SK-N-SH (cell line): ENCODE results near the gene MYRF. TPM values are rescaled to one million over a fixed set of nuclear protein-coding genes. Genes with fewer than 3 reads are reported as not detected.

Experiments
- CTCF ChIA-PET: fragments of 300-600, 350-600 bp; formaldehyde crosslinking; extraction: SDS; loops from one replicate; lab custom pipeline; 2021; lab: Yijun Ruan, JAX
- POLR2A ChIA-PET: fragments of 350-600 bp; sonication (Branson Sonifier 250); formaldehyde crosslinking; extraction: SDS; loops from one replicate; lab custom pipeline; 2020; ENCODE audit warnings: antibody characterized with exemption, inconsistent platforms; lab: Yijun Ruan, JAX
- DNase-seq: peaks from one replicate; pipeline ENCODE4 v3.0.0; 2012
- H2AFZ ChIP-seq: fragments of 200-600 bp; sonication (generic); 2 replicates; pipeline ENCODE4 v1.8.1; 2016; ENCODE audit warnings: antibody characterized with exemption, mild to moderate bottlenecking, low read depth
- H3F3A ChIP-seq: fragments of 200-600 bp; sonication (generic); replicated peaks from 2 replicates; pipeline ENCODE3; 2016; ENCODE audit warnings: antibody characterized with exemption, mild to moderate bottlenecking; ENCODE audit not compliant: insufficient read depth
- H3K27ac ChIP-seq, 2 experiments: fragments of 200-500 bp in 1 of 2; fragments of 200-600 bp in 1 of 2; sonication (Bioruptor generic) in 1 of 2; sonication (generic), shearing (Covaris generic) in 1 of 2; 2 replicates each; pipeline versions ENCODE4 v1.5.1 to v1.6.1; 2014 to 2016; ENCODE audit warnings: low read depth in 2 of 2, inconsistent platforms in 1 of 2, low read length in 1 of 2, mild to moderate bottlenecking in 1 of 2, mixed read lengths in 1 of 2
- H3K27me3 ChIP-seq: fragments of 200-600 bp; sonication (generic), shearing (Covaris generic); 2 replicates; pipeline ENCODE4 v1.6.1; 2016; ENCODE audit warnings: mixed run types; ENCODE audit not compliant: insufficient read depth
- H3K36me3 ChIP-seq, 2 experiments: fragments of 200-500 bp in 1 of 2; fragments of 200-600 bp in 1 of 2; sonication (Bioruptor generic) in 1 of 2; sonication (generic) in 1 of 2; replicated peaks in 1 of 2; 2 replicates each; pipeline versions ENCODE3 to v1.5.1; 2014 to 2016; ENCODE audit warnings: low read length in 1 of 2, mild to moderate bottlenecking in 1 of 2; ENCODE audit not compliant: insufficient read depth in 2 of 2, control insufficient read depth in 1 of 2
- H3K4me1 ChIP-seq, 2 experiments: fragments of 200-500 bp in 1 of 2; fragments of 200-600 bp in 1 of 2; sonication (Bioruptor generic) in 1 of 2; sonication (generic), shearing (Covaris generic) in 1 of 2; 2 replicates each; pipeline versions ENCODE4 v1.5.1 to v1.6.1; 2014 to 2016; ENCODE audit warnings: low read depth in 1 of 2, low read length in 1 of 2, mixed run types in 1 of 2; ENCODE audit not compliant: insufficient read depth in 2 of 2, control insufficient read depth in 1 of 2
- H3K4me2 ChIP-seq: fragments of 200-600 bp; sonication (generic), shearing (Covaris generic); 2 replicates; pipeline ENCODE4 v1.6.1; 2017; ENCODE audit warnings: mixed run types
- H3K4me3 ChIP-seq, 2 experiments: fragments of 200-500 bp in 1 of 2; fragments of 200-600 bp in 1 of 2; sonication (Bioruptor generic) in 1 of 2; sonication (generic), shearing (Covaris generic) in 1 of 2; 2 replicates each; pipeline versions ENCODE4 v1.5.1 to v1.8.1; 2014 to 2016; ENCODE audit warnings: low read depth in 2 of 2, inconsistent platforms in 1 of 2, low read length in 1 of 2, mild to moderate bottlenecking in 1 of 2, mixed read lengths in 1 of 2, moderate library complexity in 1 of 2
- H3K79me2 ChIP-seq: fragments of 200-600 bp; sonication (generic); 2 replicates; pipeline ENCODE4 v1.8.1; 2017; ENCODE audit warnings: mild to moderate bottlenecking; ENCODE audit not compliant: insufficient read depth
- H3K9ac ChIP-seq: fragments of 200-600 bp; sonication (generic); 2 replicates; pipeline ENCODE4 v1.6.1; 2017; ENCODE audit warnings: mixed run types
- H3K9me2 ChIP-seq: fragments of 200-600 bp; sonication (generic); 2 replicates; pipeline ENCODE4 v1.6.1; 2017; ENCODE audit warnings: mixed run types
- H3K9me3 ChIP-seq: fragments of 200-600 bp; sonication (generic); 2 replicates; pipeline ENCODE4 v1.6.1; 2017; ENCODE audit warnings: mixed run types, mild to moderate bottlenecking, moderate library complexity
- H4K20me1 ChIP-seq: fragments of 200-600 bp; sonication (generic); 2 replicates; pipeline ENCODE4 v1.6.1; 2017; ENCODE audit warnings: mild to moderate bottlenecking, mixed run types; ENCODE audit not compliant: insufficient read depth
- FOXM1 ChIP-seq: IDR thresholded peaks from 2 replicates; pipeline ENCODE4 v1.4.0; 2012; ENCODE audit warnings: low read depth, mild to moderate bottlenecking
- GABPA ChIP-seq: IDR thresholded peaks from 2 replicates; pipeline ENCODE4 v1.4.0; 2012; ENCODE audit warnings: low read depth, mild to moderate bottlenecking
- GATA2 ChIP-seq: sonication (generic); formaldehyde crosslinking; IDR thresholded peaks from 2 replicates; pipeline ENCODE4 v1.5.0; 2020; ENCODE audit warnings: mild to moderate bottlenecking, missing genetic modification reagents
- MAX ChIP-seq: IDR thresholded peaks from 2 replicates; pipeline ENCODE4 v1.4.0; 2012; ENCODE audit warnings: low read depth
- MEF2A ChIP-seq: IDR thresholded peaks from 2 replicates; pipeline ENCODE4 v1.4.0; 2012; ENCODE audit warnings: low read depth, borderline replicate concordance
- NFIC ChIP-seq: IDR thresholded peaks from 2 replicates; pipeline ENCODE4 v1.4.0; 2012; ENCODE audit warnings: borderline replicate concordance
- NRF1 ChIP-seq: IDR thresholded peaks from 2 replicates; pipeline ENCODE4 v1.6.1; 2012; ENCODE audit warnings: low read depth, mild to moderate bottlenecking, low read length
- POLR2AphosphoS5 ChIP-seq: IDR thresholded peaks from 2 replicates; pipeline ENCODE4 v1.6.1; 2012; ENCODE audit warnings: low read depth, low read length
- RAD21 ChIP-seq: IDR thresholded peaks from 2 replicates; pipeline ENCODE4 v1.6.1; 2012; ENCODE audit warnings: mild to moderate bottlenecking, low read length
- RCOR1 ChIP-seq: fragments of 150-350 bp; IDR thresholded peaks from 2 replicates; pipeline ENCODE4 v1.6.1; 2017; ENCODE audit warnings: antibody characterized with exemption, low read length
- REST ChIP-seq: IDR thresholded peaks from 2 replicates; pipeline ENCODE4 v1.6.1; 2012; ENCODE audit warnings: mild to moderate bottlenecking, low read depth, low read length, moderate library complexity
- RXRA ChIP-seq: IDR thresholded peaks from 2 replicates; pipeline ENCODE4 v1.4.0; 2012; ENCODE audit warnings: low read depth, mild to moderate bottlenecking, borderline replicate concordance
- SMC3 ChIP-seq: IDR thresholded peaks from 2 replicates; pipeline ENCODE4 v1.6.1; 2012; ENCODE audit warnings: low read depth, low read length, improper control_type of control experiment
- TEAD4 ChIP-seq: IDR thresholded peaks from 2 replicates; pipeline ENCODE4 v1.4.0; 2012; ENCODE audit warnings: mild to moderate bottlenecking, borderline replicate concordance; ENCODE audit not compliant: insufficient read depth
- USF1 ChIP-seq: IDR thresholded peaks from 2 replicates; pipeline ENCODE4 v1.4.0; 2012; ENCODE audit warnings: low read depth, borderline replicate concordance
- YY1 ChIP-seq: IDR thresholded peaks from 2 replicates; pipeline ENCODE4 v1.4.0; 2012; ENCODE audit warnings: low read depth, mild to moderate bottlenecking
- WGBS: methylation state at CpG from one replicate; pipeline ENCODE4 v1.1.6; 2017; ENCODE audit warnings: low lambda C conversion rate; 5-methylcytosine and 5-hydroxymethylcytosine counted together
- polyA plus RNA-seq, 3 experiments: library from polyadenylated mRNA; depleted of rRNA; stranded (reverse); fragments of >200 nt; gene quantifications; 2 replicates each; pipeline ENCODE4 v1.2.3, GENCODE V29; 2012
- TF ChIP-seq, protein P1 (sequence below): IDR thresholded peaks from 2 replicates; pipeline ENCODE4; 2012
- TF ChIP-seq, protein P2 (sequence below): fragments of 200-600 bp; sonication (generic); IDR thresholded peaks from 2 replicates; pipeline ENCODE4 v1.6.1; 2017; ENCODE audit warnings: antibody characterized with exemption, mild to moderate bottlenecking, moderate library complexity

Gene MYRF
- polyA plus RNA-seq, 1 of the 3 experiments (the other 2 are of a cell fraction): 2.8 TPM

- ChIA-PET CTCF (interaction anchor here (0.7 to 3.3 kb wide), 4 partner anchors 15 to 266 kb away, joined by 3 to 18 read pairs (median 4); no protein-coding TSS in a partner anchor), POLR2A (no interaction called here)
- Histone ChIP-seq H3K9me3 (no peaks in the 10 kb centered on the region), H3K4me2 (no peak overlapping the region), H3F3A (no peaks in the 10 kb centered on the region), H3K4me1 (peaks cover 0 to 18% of the 10 kb centered on the region in 2 experiments; a peak in 1 of 4 replicates), H3K9me2 (no peaks in the 10 kb centered on the region), H3K27me3 (no peaks in the 10 kb centered on the region), H3K36me3 (no peaks in the 10 kb centered on the region), H3K4me3 (no peak overlapping the region), H3K79me2 (no peaks in the 10 kb centered on the region), H3K27ac (no peak overlapping the region; a peak in 1 of 4 replicates), H3K9ac (no peak overlapping the region), H4K20me1 (no peaks in the 10 kb centered on the region), H2AFZ (no peak overlapping the region)
- peak; percentile 53 for DNase-seq
- TF ChIP-seq, protein P1, sequence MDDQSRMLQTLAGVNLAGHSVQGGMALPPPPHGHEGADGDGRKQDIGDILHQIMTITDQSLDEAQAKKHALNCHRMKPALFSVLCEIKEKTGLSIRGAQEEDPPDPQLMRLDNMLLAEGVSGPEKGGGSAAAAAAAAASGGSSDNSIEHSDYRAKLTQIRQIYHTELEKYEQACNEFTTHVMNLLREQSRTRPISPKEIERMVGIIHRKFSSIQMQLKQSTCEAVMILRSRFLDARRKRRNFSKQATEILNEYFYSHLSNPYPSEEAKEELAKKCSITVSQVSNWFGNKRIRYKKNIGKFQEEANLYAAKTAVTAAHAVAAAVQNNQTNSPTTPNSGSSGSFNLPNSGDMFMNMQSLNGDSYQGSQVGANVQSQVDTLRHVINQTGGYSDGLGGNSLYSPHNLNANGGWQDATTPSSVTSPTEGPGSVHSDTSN: no peak
- TF ChIP-seq SMC3 (no peak), FOXM1 (no peak)
- 91% methylated on average over 9 of the region's 12 CpGs for WGBS
These were observed 40.1 kb upstream of the MYRF start for GRCh38 chr11:61712314-61712713.

GRCh38 chr11:61712846-61713245 is 39.6 kb upstream of the MYRF start:
- H3K9me3 ChIP-seq: no peaks in the 10 kb centered on the region
- DNase-seq: no peak
- no peak overlapping the region for H3K4me3 ChIP-seq
- H3K9me2 ChIP-seq: no peaks in the 10 kb centered on the region
- H3K4me1 ChIP-seq: peaks cover 4 to 23% of the 10 kb centered on the region in 2 experiments; a peak in 2 of 4 replicates
- H3K27ac ChIP-seq: no peak overlapping the region
- ChIA-PET POLR2A (no interaction called here), CTCF (interaction anchor here (2.1 to 3.3 kb wide), 2 partner anchors 15 to 21 kb away, joined by 5 to 18 read pairs; no protein-coding TSS in a partner anchor)
- 91% methylated on average over 6 of the region's 6 CpGs for WGBS
- no peaks in the 10 kb centered on the region for H3K36me3 ChIP-seq
- H4K20me1 ChIP-seq: no peaks in the 10 kb centered on the region
- TF ChIP-seq MAX (no peak), RXRA (no peak), RCOR1 (no peak), MEF2A (no peak), FOXM1 (no peak), REST (no peak), RAD21 (no peak), GATA2 (CRISPR knock-in tag) (no peak), USF1 (no peak), GABPA (no peak), YY1 (no peak), NFIC (no peak), TEAD4 (no peak), POLR2AphosphoS5 (no peak), NRF1 (no peak)
- TF ChIP-seq, protein P2, sequence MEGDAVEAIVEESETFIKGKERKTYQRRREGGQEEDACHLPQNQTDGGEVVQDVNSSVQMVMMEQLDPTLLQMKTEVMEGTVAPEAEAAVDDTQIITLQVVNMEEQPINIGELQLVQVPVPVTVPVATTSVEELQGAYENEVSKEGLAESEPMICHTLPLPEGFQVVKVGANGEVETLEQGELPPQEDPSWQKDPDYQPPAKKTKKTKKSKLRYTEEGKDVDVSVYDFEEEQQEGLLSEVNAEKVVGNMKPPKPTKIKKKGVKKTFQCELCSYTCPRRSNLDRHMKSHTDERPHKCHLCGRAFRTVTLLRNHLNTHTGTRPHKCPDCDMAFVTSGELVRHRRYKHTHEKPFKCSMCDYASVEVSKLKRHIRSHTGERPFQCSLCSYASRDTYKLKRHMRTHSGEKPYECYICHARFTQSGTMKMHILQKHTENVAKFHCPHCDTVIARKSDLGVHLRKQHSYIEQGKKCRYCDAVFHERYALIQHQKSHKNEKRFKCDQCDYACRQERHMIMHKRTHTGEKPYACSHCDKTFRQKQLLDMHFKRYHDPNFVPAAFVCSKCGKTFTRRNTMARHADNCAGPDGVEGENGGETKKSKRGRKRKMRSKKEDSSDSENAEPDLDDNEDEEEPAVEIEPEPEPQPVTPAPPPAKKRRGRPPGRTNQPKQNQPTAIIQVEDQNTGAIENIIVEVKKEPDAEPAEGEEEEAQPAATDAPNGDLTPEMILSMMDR: no peak
- no peaks in the 10 kb centered on the region for H3F3A ChIP-seq
- no peaks in the 10 kb centered on the region for H3K27me3 ChIP-seq
- no peak overlapping the region for H2AFZ ChIP-seq
- H3K4me2 ChIP-seq: no peak overlapping the region
- H3K9ac ChIP-seq: no peak overlapping the region
- no peaks in the 10 kb centered on the region; the same call in 1 of the 2 replicates for H3K79me2 ChIP-seq
